ENCODE results near the gene MAP3K5.
"Not testable (repeated sequence)": the region's sequence is repeated elsewhere in the genome, so short reads cannot be mapped to it uniquely, and the experiment has no call there.

The MAP3K5 gene

GRCh38 chr6:136769124-136769523, 23.2 kb downstream of the MAP3K5 start:
- no peak for DNase-seq

- DNase-seq, result no peak
These were observed 24.5 kb downstream of the MAP3K5 start for GRCh38 chr6:136767570-136768309.

- DNase-seq, result no peak
These were observed 25.2 kb downstream of the MAP3K5 start for GRCh38 chr6:136767103-136767502.

- no peak for DNase-seq
These were observed 26.0 kb downstream of the MAP3K5 start for GRCh38 chr6:136766274-136766673.

- DNase-seq, result no peak
These were observed 27.7 kb downstream of the MAP3K5 start for GRCh38 chr6:136764517-136764993.

GRCh38 chr6:136763716-136764516, 28.4 kb downstream of the MAP3K5 start:
- no peak for DNase-seq

GRCh38 chr6:136763255-136763654, 29.0 kb downstream of the MAP3K5 start:
- no peak for DNase-seq

- DNase-seq, result no peak
These were observed 30.0 kb downstream of the MAP3K5 start for GRCh38 chr6:136762022-136762975.

GRCh38 chr6:136761227-136761922, 30.9 kb downstream of the MAP3K5 start:
- no peak for DNase-seq

- not testable (repeated sequence) for DNase-seq
These were observed 31.5 kb downstream of the MAP3K5 start for GRCh38 chr6:136760781-136761180.

- DNase-seq, result no peak
These were observed 35.1 kb downstream of the MAP3K5 start for GRCh38 chr6:136757150-136757549.

- DNase-seq, result no peak
These were observed 37.5 kb downstream of the MAP3K5 start for GRCh38 chr6:136754820-136755219.

- DNase-seq, result no peak
These were observed 38.7 kb downstream of the MAP3K5 start for GRCh38 chr6:136753624-136754023.

GRCh38 chr6:136752554-136752953, 39.7 kb downstream of the MAP3K5 start:
- DNase-seq, result no peak

GRCh38 chr6:136751991-136752390, 40.3 kb downstream of the MAP3K5 start:
- DNase-seq, result no peak

- DNase-seq, result no peak
These were observed 40.7 kb downstream of the MAP3K5 start for GRCh38 chr6:136751522-136751956.

- DNase-seq, result no peak
These were observed 41.4 kb downstream of the MAP3K5 start for GRCh38 chr6:136750696-136751521.

- DNase-seq, result no peak
These were observed 42.8 kb downstream of the MAP3K5 start for GRCh38 chr6:136749359-136749997.

GRCh38 chr6:136747507-136747906, 44.8 kb downstream of the MAP3K5 start:
- no peak for DNase-seq

- no peak for DNase-seq
These were observed 47.0 kb downstream of the MAP3K5 start for GRCh38 chr6:136745300-136745699.

- no peak for DNase-seq
These were observed 47.4 kb downstream of the MAP3K5 start for GRCh38 chr6:136744889-136745288.
